GM23248 (cell line): ENCODE measurements around the gene HOXB3.

Source experiments
- EZH2 ChIP-seq: fragments of 200-600 bp; sonication (generic); IDR thresholded peaks from 2 replicates; pipeline ENCODE4 v1.6.1; 2018; ENCODE audit warnings: antibody characterized with exemption, mild to moderate bottlenecking; ENCODE audit not compliant: insufficient read depth, poor library complexity, severe bottlenecking
- EZH2phosphoT487 ChIP-seq: fragments of 200-600 bp; sonication (generic); IDR thresholded peaks from 2 replicates; pipeline ENCODE4 v1.6.1; 2018; ENCODE audit warnings: antibody characterized with exemption, moderate library complexity, mild to moderate bottlenecking, low read depth; ENCODE audit not compliant: insufficient read depth

GRCh38 chr17:48563867-48564187, 26.2 kb downstream of the HOXB3 start:
- TF ChIP-seq EZH2phosphoT487 (no peak), EZH2 (no peak)
